GM19193 (cell line): ENCODE data around the gene THOP1.

Experiments used
- POLR2A ChIP-seq: IDR thresholded peaks from 4 replicates; pipeline ENCODE4 v1.6.1; 2011; ENCODE audit not compliant: insufficient read depth, insufficient read length; ENCODE audit errors: extremely low read depth

Gene THOP1

GRCh38 chr19:2788237-2788636 lies 2.9 kb downstream of the THOP1 start:
- TF ChIP-seq POLR2A: no peak

- TF ChIP-seq POLR2A: no peak
Measured at GRCh38 chr19:2790194-2790556, 4.9 kb downstream of the THOP1 start.

GRCh38 chr19:2790557-2791271 lies 5.4 kb downstream of the THOP1 start:
- no peak for TF ChIP-seq POLR2A

- no peak for TF ChIP-seq POLR2A
Measured at GRCh38 chr19:2791440-2791839, 6.1 kb downstream of the THOP1 start.

GRCh38 chr19:2791876-2792275 lies 6.6 kb downstream of the THOP1 start:
- no peak for TF ChIP-seq POLR2A

- TF ChIP-seq POLR2A: no peak
Measured at GRCh38 chr19:2793126-2793525, 7.8 kb downstream of the THOP1 start.

- TF ChIP-seq POLR2A: no peak
Measured at GRCh38 chr19:2793577-2793976, 8.3 kb downstream of the THOP1 start.

GRCh38 chr19:2795827-2796658 lies 10.7 kb downstream of the THOP1 start:
- no peak for TF ChIP-seq POLR2A

- no peak for TF ChIP-seq POLR2A
Measured at GRCh38 chr19:2796659-2797266, 11.5 kb downstream of the THOP1 start.

GRCh38 chr19:2797280-2797679 lies 12.0 kb downstream of the THOP1 start:
- TF ChIP-seq POLR2A: no peak

GRCh38 chr19:2798158-2798685 lies 12.9 kb downstream of the THOP1 start:
- no peak for TF ChIP-seq POLR2A

GRCh38 chr19:2798733-2799132 lies 13.4 kb downstream of the THOP1 start:
- no peak for TF ChIP-seq POLR2A

- no peak for TF ChIP-seq POLR2A
Measured at GRCh38 chr19:2799273-2800020, 14.1 kb downstream of the THOP1 start.

- TF ChIP-seq POLR2A: no peak
Measured at GRCh38 chr19:2800506-2800905, 15.2 kb downstream of the THOP1 start.

GRCh38 chr19:2802826-2803225 lies 17.5 kb downstream of the THOP1 start:
- no peak for TF ChIP-seq POLR2A
